Measurements from ENCODE around the gene AQP6. TPM values are rescaled to one million over a fixed set of nuclear protein-coding genes. Genes with fewer than 3 reads are reported as not detected.

Gene AQP6
- total RNA-seq, 2 experiments from 2014 or later, result not detected

DNA sequence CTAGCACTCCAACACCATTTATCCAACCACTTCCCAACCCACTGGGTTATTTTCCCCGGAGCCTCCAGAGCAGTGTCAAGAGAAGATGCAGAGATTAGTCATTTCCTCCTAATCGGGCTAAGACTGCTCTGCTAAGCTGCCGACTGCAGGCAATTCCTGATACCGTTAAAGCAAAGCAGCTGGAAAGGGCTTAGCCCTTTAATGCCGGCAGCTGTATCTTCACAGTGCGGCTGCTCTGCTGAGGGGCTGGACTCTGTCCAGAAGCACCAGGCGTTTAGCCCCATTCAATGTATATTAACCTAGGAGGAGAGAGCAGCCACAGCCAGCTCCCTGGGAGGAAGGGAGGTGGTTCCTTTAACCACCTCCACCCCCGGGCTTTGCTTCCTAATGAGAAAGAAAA is 11.1 kb downstream of the AQP6 start:
- CTCF ChIA-PET (ENCODE audit: unreplicated experiment), result no interaction called here
- no peak overlapping the region for H3K4me2 ChIP-seq (ENCODE audit: low read length)

DNA sequence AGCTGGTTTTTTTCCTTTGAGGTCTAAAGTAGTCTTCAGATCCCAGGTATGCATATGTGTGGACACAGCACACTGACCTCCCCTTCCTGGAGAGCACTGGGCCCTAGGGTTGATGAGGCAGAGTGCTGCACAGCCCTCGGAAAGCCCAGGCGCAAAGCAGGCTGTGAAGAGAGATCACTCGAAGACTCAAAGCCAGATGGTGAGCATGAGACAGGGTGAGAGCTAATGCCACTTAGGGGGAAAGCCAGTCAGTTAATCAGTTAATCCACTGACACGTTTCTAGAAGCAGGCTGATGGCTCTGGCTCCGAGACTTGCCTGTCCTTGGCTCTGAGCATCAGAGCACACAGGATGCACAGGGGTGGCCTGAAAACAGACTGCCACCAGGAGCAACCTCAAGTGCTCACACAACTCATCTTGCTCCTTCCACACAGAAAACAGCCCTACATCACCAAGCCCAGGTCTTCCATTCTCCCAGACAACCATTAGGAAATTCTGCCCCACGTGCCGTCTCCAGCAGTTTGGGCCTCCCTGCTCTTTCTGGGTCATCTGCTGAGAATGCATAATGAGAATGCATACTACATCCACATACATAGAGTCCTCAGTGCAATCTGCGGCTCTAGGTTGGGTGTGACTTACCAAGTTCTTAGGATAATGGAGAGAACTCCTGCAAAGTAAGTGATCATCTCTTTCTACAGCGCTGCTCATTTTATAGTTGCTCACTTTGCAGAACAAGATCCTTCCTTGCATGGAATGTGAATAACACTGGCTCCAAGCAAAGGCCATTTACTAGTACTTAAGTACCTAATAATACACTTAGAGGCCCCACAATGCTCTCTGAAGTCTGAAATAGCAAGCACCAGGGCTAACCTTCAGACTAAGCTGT is 12.0 kb downstream of the AQP6 start:
- H3K27ac ChIP-seq (ENCODE audit: low read depth, low read length, poor library complexity, severe bottlenecking), result no peak overlapping the region

More for the DNA sequence above, 11.1 kb downstream of the AQP6 start:
- H3K9me3 ChIP-seq (ENCODE audit: low read length), result no peaks in the 10 kb centered on the region
- H3K79me2 ChIP-seq (ENCODE audit: insufficient read depth, low read depth, low read length), result no peaks in the 10 kb centered on the region
- DNase-seq (ENCODE audit: low spot score), result no peak
- no peak for TF ChIP-seq EZH2phosphoT487 (IDR thresholded peaks at IDR 0.05; ENCODE audit: borderline replicate concordance, low read depth, low read length)
- TF ChIP-seq, protein P1, sequence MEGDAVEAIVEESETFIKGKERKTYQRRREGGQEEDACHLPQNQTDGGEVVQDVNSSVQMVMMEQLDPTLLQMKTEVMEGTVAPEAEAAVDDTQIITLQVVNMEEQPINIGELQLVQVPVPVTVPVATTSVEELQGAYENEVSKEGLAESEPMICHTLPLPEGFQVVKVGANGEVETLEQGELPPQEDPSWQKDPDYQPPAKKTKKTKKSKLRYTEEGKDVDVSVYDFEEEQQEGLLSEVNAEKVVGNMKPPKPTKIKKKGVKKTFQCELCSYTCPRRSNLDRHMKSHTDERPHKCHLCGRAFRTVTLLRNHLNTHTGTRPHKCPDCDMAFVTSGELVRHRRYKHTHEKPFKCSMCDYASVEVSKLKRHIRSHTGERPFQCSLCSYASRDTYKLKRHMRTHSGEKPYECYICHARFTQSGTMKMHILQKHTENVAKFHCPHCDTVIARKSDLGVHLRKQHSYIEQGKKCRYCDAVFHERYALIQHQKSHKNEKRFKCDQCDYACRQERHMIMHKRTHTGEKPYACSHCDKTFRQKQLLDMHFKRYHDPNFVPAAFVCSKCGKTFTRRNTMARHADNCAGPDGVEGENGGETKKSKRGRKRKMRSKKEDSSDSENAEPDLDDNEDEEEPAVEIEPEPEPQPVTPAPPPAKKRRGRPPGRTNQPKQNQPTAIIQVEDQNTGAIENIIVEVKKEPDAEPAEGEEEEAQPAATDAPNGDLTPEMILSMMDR (conservative IDR thresholded peaks at IDR 0.05; ENCODE audit: low read length), result no peak
- peaks cover 43% of the 10 kb centered on the region for H3K36me3 ChIP-seq (ENCODE audit: insufficient read depth, low read length)
- H3K9me2 ChIP-seq (ENCODE audit: insufficient read depth, low read length), result no peaks in the 10 kb centered on the region
- no TSS peak for BruUV-seq (replicated peaks)
- intact Hi-C loops (cut with micrococcal nuclease; ENCODE audit: unreplicated experiment), result no loop called here
- no peak overlapping the region for H3K27ac ChIP-seq (ENCODE audit: low read depth, low read length, poor library complexity, severe bottlenecking)
- H4K20me1 ChIP-seq (ENCODE audit: insufficient read depth, low read length), result no peaks in the 10 kb centered on the region
- H2AFZ ChIP-seq (ENCODE audit: low read length), result no peak overlapping the region
- POLR2A ChIA-PET, result interaction anchor here (0.6 to 0.7 kb wide), 2 partner anchors 25 to 43 kb away, joined by 3 read pairs; no protein-coding TSS in a partner anchor
- H3K4me1 ChIP-seq (ENCODE audit: insufficient read depth, low read length, poor library complexity, severe bottlenecking), result no peaks in the 10 kb centered on the region
- H3K4me3 ChIP-seq (ENCODE audit: low read depth, low read length, poor library complexity, severe bottlenecking), result no peak overlapping the region

More for the DNA sequence above, 12.0 kb downstream of the AQP6 start:
- H3K4me1 ChIP-seq (ENCODE audit: insufficient read depth, low read length, poor library complexity, severe bottlenecking), result no peaks in the 10 kb centered on the region
- ChIA-PET POLR2A (interaction anchor here (0.6 to 1.0 kb wide), 3 partner anchors 24 to 74 kb away, joined by 3 read pairs; no protein-coding TSS in a partner anchor), CTCF (ENCODE audit: unreplicated experiment) (no interaction called here)
- no peaks in the 10 kb centered on the region for H3K9me3 ChIP-seq (ENCODE audit: low read length)
- H4K20me1 ChIP-seq (ENCODE audit: insufficient read depth, low read length), result no peaks in the 10 kb centered on the region
- DNase-seq (ENCODE audit: low spot score), result no peak
- no peak overlapping the region for H3K4me3 ChIP-seq (ENCODE audit: low read depth, low read length, poor library complexity, severe bottlenecking)
- no peak overlapping the region for H3K4me2 ChIP-seq (ENCODE audit: low read length)
- H2AFZ ChIP-seq (ENCODE audit: low read length), result no peak overlapping the region
- peaks cover 51% of the 10 kb centered on the region for H3K36me3 ChIP-seq (ENCODE audit: insufficient read depth, low read length)
- H3K9me2 ChIP-seq (ENCODE audit: insufficient read depth, low read length), result no peaks in the 10 kb centered on the region
- no peak for TF ChIP-seq EZH2phosphoT487 (IDR thresholded peaks at IDR 0.05; ENCODE audit: borderline replicate concordance, low read depth, low read length)
- TF ChIP-seq, protein P1 (conservative IDR thresholded peaks at IDR 0.05; ENCODE audit: low read length), result no peak
- no peaks in the 10 kb centered on the region for H3K79me2 ChIP-seq (ENCODE audit: insufficient read depth, low read depth, low read length)
- intact Hi-C loops (cut with micrococcal nuclease; ENCODE audit: unreplicated experiment), result no loop called here
- BruUV-seq (replicated peaks), result no TSS peak

All from OCI-LY7 (cell line).